ENCODE results near the gene ASTN2.

The ASTN2 gene

GRCh38 chr9:117416856-117417255 is 2.0 kb upstream of the ASTN2 start:
- no peak for TF ChIP-seq CTCF (IDR thresholded peaks at IDR 0.05; ENCODE audit: low read depth, low read length, missing control alignments)
- H3K4me3 ChIP-seq (ENCODE audit: low read depth, low read length) = no peak overlapping the region
- no peak for DNase-seq (ENCODE audit: low read depth)

GRCh38 chr9:117415358-117415914 is 579 bp upstream of the ASTN2 start:
- no peak for TF ChIP-seq CTCF (IDR thresholded peaks at IDR 0.05; ENCODE audit: low read depth, low read length, missing control alignments)
- no peak overlapping the region for H3K4me3 ChIP-seq (ENCODE audit: low read depth, low read length)
- DNase-seq (ENCODE audit: low read depth) = no peak

GRCh38 chr9:117414220-117414905 is 494 bp downstream of the ASTN2 start:
- no peak for DNase-seq (ENCODE audit: low read depth)
- H3K4me3 ChIP-seq (ENCODE audit: low read depth, low read length) = no peak overlapping the region

GRCh38 chr9:117413346-117414219 is 1.3 kb downstream of the ASTN2 start:
- no peak for DNase-seq (ENCODE audit: low read depth)

More at GRCh38 chr9:117414220-117414905, 494 bp downstream of the ASTN2 start:
- no peak for TF ChIP-seq CTCF (IDR thresholded peaks at IDR 0.05; ENCODE audit: low read depth, low read length, missing control alignments)

GRCh38 chr9:117412841-117413240 is 2.0 kb downstream of the ASTN2 start:
- TF ChIP-seq CTCF (IDR thresholded peaks at IDR 0.05; ENCODE audit: low read depth, low read length, missing control alignments) = no peak
- no peak for DNase-seq (ENCODE audit: low read depth)
- H3K4me3 ChIP-seq (ENCODE audit: low read depth, low read length) = no peak overlapping the region

More at GRCh38 chr9:117413346-117414219, 1.3 kb downstream of the ASTN2 start:
- no peak for TF ChIP-seq CTCF (IDR thresholded peaks at IDR 0.05; ENCODE audit: low read depth, low read length, missing control alignments)
- H3K4me3 ChIP-seq (ENCODE audit: low read depth, low read length) = no peak overlapping the region

GRCh38 chr9:117412006-117412715 is 2.7 kb downstream of the ASTN2 start:
- no peak for DNase-seq (ENCODE audit: low read depth)
- no peak for TF ChIP-seq CTCF (IDR thresholded peaks at IDR 0.05; ENCODE audit: low read depth, low read length, missing control alignments)
- no peak overlapping the region for H3K4me3 ChIP-seq (ENCODE audit: low read depth, low read length)

All from GM12864 (cell line).